ENCODE results near the gene TMEM50A. TPM values are rescaled to one million over a fixed set of nuclear protein-coding genes. Genes with fewer than 3 reads are reported as not detected.
"Not testable (repeated sequence)": the region's sequence is repeated elsewhere in the genome, so short reads cannot be mapped to it uniquely, and the experiment has no call there.

The TMEM50A gene
- total and polyA plus RNA-seq, 2 donors: 80.6 to 95.8 TPM

- not testable (repeated sequence) for DNase-seq (ENCODE audit: extremely low spot score); H3K36me3 ChIP-seq (ENCODE audit: insufficient read depth); H3K4me3 ChIP-seq (ENCODE audit: low read depth, low read length); H3K27ac ChIP-seq (ENCODE audit: low read depth); H3K4me1 ChIP-seq (ENCODE audit: insufficient read depth)
- WGBS: 82% methylated on average over 9 of the region's 9 CpGs
Observed at GRCh38 chr1:25320314-25320938, 17.7 kb upstream of the TMEM50A start.

GRCh38 chr1:25322127-25322526, 16.0 kb upstream of the TMEM50A start:
- H3K36me3 ChIP-seq (ENCODE audit: insufficient read depth); H3K27ac ChIP-seq (ENCODE audit: low read depth); H3K4me3 ChIP-seq (ENCODE audit: low read depth, low read length); DNase-seq (ENCODE audit: extremely low spot score); H3K4me1 ChIP-seq (ENCODE audit: insufficient read depth): not testable (repeated sequence)
- WGBS: 91% methylated on average over 8 of the region's 9 CpGs

GRCh38 chr1:25324407-25324806, 13.7 kb upstream of the TMEM50A start:
- 94% methylated on average over 3 of the region's 3 CpGs for WGBS
- not testable (repeated sequence) for H3K4me3 ChIP-seq (ENCODE audit: low read depth, low read length); H3K36me3 ChIP-seq (ENCODE audit: insufficient read depth); DNase-seq (ENCODE audit: extremely low spot score); H3K4me1 ChIP-seq (ENCODE audit: insufficient read depth); H3K27ac ChIP-seq (ENCODE audit: low read depth)

- WGBS: no CpG with 5 or more reads among the region's 17 CpGs
- not testable (repeated sequence) for H3K27ac ChIP-seq (ENCODE audit: low read depth); H3K36me3 ChIP-seq (ENCODE audit: insufficient read depth); H3K4me3 ChIP-seq (ENCODE audit: low read depth, low read length); H3K4me1 ChIP-seq (ENCODE audit: insufficient read depth); DNase-seq (ENCODE audit: extremely low spot score)
Observed at GRCh38 chr1:25327864-25328790, 10.0 kb upstream of the TMEM50A start.

- not testable (repeated sequence) for H3K4me3 ChIP-seq (ENCODE audit: low read depth, low read length); DNase-seq (ENCODE audit: extremely low spot score); H3K27ac ChIP-seq (ENCODE audit: low read depth); H3K4me1 ChIP-seq (ENCODE audit: insufficient read depth); H3K36me3 ChIP-seq (ENCODE audit: insufficient read depth)
- WGBS: 58% methylated on average over 4 of the region's 4 CpGs
Observed at GRCh38 chr1:25328791-25329185, 9.3 kb upstream of the TMEM50A start.

- WGBS: 92% methylated on average over 5 of the region's 5 CpGs
- not testable (repeated sequence) for H3K27ac ChIP-seq (ENCODE audit: low read depth); H3K36me3 ChIP-seq (ENCODE audit: insufficient read depth); H3K4me1 ChIP-seq (ENCODE audit: insufficient read depth); H3K4me3 ChIP-seq (ENCODE audit: low read depth, low read length); DNase-seq (ENCODE audit: extremely low spot score)
Observed at GRCh38 chr1:25329336-25329735, 8.8 kb upstream of the TMEM50A start.

- not testable (repeated sequence) for H3K4me1 ChIP-seq (ENCODE audit: insufficient read depth); H3K4me3 ChIP-seq (ENCODE audit: low read depth, low read length); H3K36me3 ChIP-seq (ENCODE audit: insufficient read depth); H3K27ac ChIP-seq (ENCODE audit: low read depth); DNase-seq (ENCODE audit: extremely low spot score)
- 58% methylated on average over 5 of the region's 5 CpGs for WGBS
Observed at GRCh38 chr1:25329950-25330349, 8.2 kb upstream of the TMEM50A start.

- not testable (repeated sequence) for DNase-seq (ENCODE audit: extremely low spot score); H3K36me3 ChIP-seq (ENCODE audit: insufficient read depth); H3K4me1 ChIP-seq (ENCODE audit: insufficient read depth); H3K27ac ChIP-seq (ENCODE audit: low read depth)
- WGBS: under 1% methylated on average over 26 of the region's 29 CpGs
- peak overlapping the region; percentile 55 for H3K4me3 ChIP-seq (ENCODE audit: low read depth, low read length)
Observed at GRCh38 chr1:25336922-25337354, 1.2 kb upstream of the TMEM50A start.

GRCh38 chr1:25337483-25338187, 499 bp upstream of the TMEM50A start:
- DNase-seq (ENCODE audit: extremely low spot score); H3K36me3 ChIP-seq (ENCODE audit: insufficient read depth); H3K4me1 ChIP-seq (ENCODE audit: insufficient read depth): not testable (repeated sequence)
- peak overlapping the region; percentile 92 for H3K4me3 ChIP-seq (ENCODE audit: low read depth, low read length)
- under 1% methylated on average over 23 of the region's 39 CpGs for WGBS
- H3K27ac ChIP-seq (ENCODE audit: low read depth): peak overlapping the region; percentile 80

GRCh38 chr1:25338986-25339385, 852 bp downstream of the TMEM50A start:
- Histone ChIP-seq H3K27ac (ENCODE audit: low read depth) (peak overlapping the region; percentile 38), H3K4me3 (ENCODE audit: low read depth, low read length) (peak overlapping the region; percentile 92), H3K4me1 (ENCODE audit: insufficient read depth) (no peaks in the 10 kb centered on the region), H3K36me3 (ENCODE audit: insufficient read depth) (no peaks in the 10 kb centered on the region)
- under 1% methylated on average over 6 of the region's 6 CpGs for WGBS
- DNase-seq (ENCODE audit: extremely low spot score): no peak

- Histone ChIP-seq H3K4me3 (ENCODE audit: low read depth, low read length) (no peak overlapping the region), H3K36me3 (ENCODE audit: insufficient read depth) (no peaks in the 10 kb centered on the region), H3K4me1 (ENCODE audit: insufficient read depth) (no peaks in the 10 kb centered on the region), H3K27ac (ENCODE audit: low read depth) (no peak overlapping the region)
- WGBS: 89% methylated on average over 6 of the region's 6 CpGs
- no peak for DNase-seq (ENCODE audit: extremely low spot score)
Observed at GRCh38 chr1:25341746-25342145, 3.6 kb downstream of the TMEM50A start.

GRCh38 chr1:25342846-25343245, 4.7 kb downstream of the TMEM50A start:
- WGBS: 97% methylated on average over 1 of the region's 1 CpG
- no peak overlapping the region for H3K27ac ChIP-seq (ENCODE audit: low read depth)
- no peaks in the 10 kb centered on the region for H3K4me1 ChIP-seq (ENCODE audit: insufficient read depth)
- H3K4me3 ChIP-seq (ENCODE audit: low read depth, low read length): no peak overlapping the region
- no peak for DNase-seq (ENCODE audit: extremely low spot score)
- H3K36me3 ChIP-seq (ENCODE audit: insufficient read depth): no peaks in the 10 kb centered on the region

GRCh38 chr1:25343872-25344271, 5.7 kb downstream of the TMEM50A start:
- 74% methylated on average over 4 of the region's 4 CpGs for WGBS
- H3K4me3 ChIP-seq (ENCODE audit: low read depth, low read length): no peak overlapping the region
- H3K27ac ChIP-seq (ENCODE audit: low read depth): no peak overlapping the region
- no peak for DNase-seq (ENCODE audit: extremely low spot score)
- H3K4me1 ChIP-seq (ENCODE audit: insufficient read depth): no peaks in the 10 kb centered on the region
- no peaks in the 10 kb centered on the region for H3K36me3 ChIP-seq (ENCODE audit: insufficient read depth)

All from urinary bladder (tissue), 4 donors.